HEK293T (cell line): ENCODE data around the gene MT1H.
"Not testable (repeated sequence)": the region's sequence is repeated elsewhere in the genome, so short reads cannot be mapped to it uniquely, and the experiment has no call there.

ENCODE experiments used
- CTCF ChIA-PET: fragments of 350-600 bp; formaldehyde crosslinking; extraction: SDS; loops from one replicate; lab custom pipeline; 2021; ENCODE audit warnings: antibody characterized with exemption, inconsistent platforms; lab: Yijun Ruan, JAX
- POLR2A ChIA-PET: fragments of 350-600 bp; formaldehyde crosslinking; extraction: SDS; loops from one replicate; lab custom pipeline; 2020; ENCODE audit warnings: antibody characterized with exemption, inconsistent platforms; lab: Yijun Ruan, JAX
- DNase-seq: peaks from one replicate; pipeline ENCODE4 v3.0.0; 2012; ENCODE audit warnings: mixed read lengths; ENCODE audit errors: extremely low spot score
- ARNT ChIP-seq: fragments of 450-650 bp; IDR thresholded peaks from 2 replicates; pipeline ENCODE4 v1.6.1; 2017; ENCODE audit warnings: mild to moderate bottlenecking
- BHLHE40 ChIP-seq: fragments of 450-650 bp; IDR thresholded peaks from 2 replicates; pipeline ENCODE4 v1.6.1; 2016; ENCODE audit warnings: mild to moderate bottlenecking, moderate library complexity, borderline replicate concordance
- CTBP1 ChIP-seq: fragments of 450-650 bp; IDR thresholded peaks from 2 replicates; pipeline ENCODE4 v1.6.1; 2016; ENCODE audit warnings: borderline replicate concordance
- ELF4 ChIP-seq: fragments of 450-650 bp; IDR thresholded peaks from 2 replicates; pipeline ENCODE4 v1.6.1; 2017; ENCODE audit warnings: antibody characterized with exemption
- FOXA1 ChIP-seq: fragments of 450-650 bp; IDR thresholded peaks from 2 replicates; pipeline ENCODE4 v1.6.1; 2016; ENCODE audit warnings: mild to moderate bottlenecking
- FOXK2 ChIP-seq: fragments of 450-650 bp; IDR thresholded peaks from 2 replicates; pipeline ENCODE4 v1.6.1; 2016; ENCODE audit warnings: mild to moderate bottlenecking
- FOXM1 ChIP-seq: fragments of 450-650 bp; IDR thresholded peaks from 2 replicates; pipeline ENCODE4 v1.6.1; 2017; ENCODE audit warnings: mild to moderate bottlenecking, borderline replicate concordance
- HDGF ChIP-seq: fragments of 450-650 bp; IDR thresholded peaks from 2 replicates; pipeline ENCODE4 v1.6.1; 2017; ENCODE audit warnings: antibody characterized with exemption, borderline replicate concordance
- L3MBTL2 ChIP-seq: fragments of 450-650 bp; conservative IDR thresholded peaks from 2 replicates; pipeline ENCODE4 v1.6.1; 2016; ENCODE audit warnings: mild to moderate bottlenecking
- LEF1 ChIP-seq: fragments of 450-650 bp; IDR thresholded peaks from 2 replicates; pipeline ENCODE4 v1.6.1; 2017; ENCODE audit warnings: mild to moderate bottlenecking, borderline replicate concordance
- NFRKB ChIP-seq: fragments of 450-650 bp; IDR thresholded peaks from 2 replicates; pipeline ENCODE4 v1.6.1; 2016; ENCODE audit warnings: mild to moderate bottlenecking, moderate library complexity
- PKNOX1 ChIP-seq: fragments of 450-650 bp; IDR thresholded peaks from 2 replicates; pipeline ENCODE4 v1.6.1; 2016
- SP1 ChIP-seq: fragments of 450-650 bp; IDR thresholded peaks from 2 replicates; pipeline ENCODE4 v1.6.1; 2017
- SUZ12 ChIP-seq: fragments of 450-650 bp; IDR thresholded peaks from 2 replicates; pipeline ENCODE4 v1.6.1; 2016; ENCODE audit warnings: mild to moderate bottlenecking
- TARDBP ChIP-seq: fragments of 450-650 bp; IDR thresholded peaks from 2 replicates; pipeline ENCODE4 v1.6.1; 2016
- ZNF384 ChIP-seq: fragments of 450-650 bp; IDR thresholded peaks from 2 replicates; pipeline ENCODE4 v1.6.1; 2016

The MT1H gene

GRCh38 chr16:56669840-56670619, 416 bp downstream of the MT1H start:
- TF ChIP-seq ZNF384 (no peak), CTBP1 (no peak), TARDBP (no peak), HDGF (no peak), ELF4 (no peak), L3MBTL2 (no peak), SUZ12 (no peak), FOXK2 (no peak), NFRKB (no peak), ARNT (no peak), FOXA1 (no peak), BHLHE40 (no peak), SP1 (no peak), FOXM1 (no peak), PKNOX1 (no peak), LEF1 (no peak)
- ChIA-PET POLR2A (no interaction called here), CTCF (no interaction called here)
- DNase-seq = no peak

DNA sequence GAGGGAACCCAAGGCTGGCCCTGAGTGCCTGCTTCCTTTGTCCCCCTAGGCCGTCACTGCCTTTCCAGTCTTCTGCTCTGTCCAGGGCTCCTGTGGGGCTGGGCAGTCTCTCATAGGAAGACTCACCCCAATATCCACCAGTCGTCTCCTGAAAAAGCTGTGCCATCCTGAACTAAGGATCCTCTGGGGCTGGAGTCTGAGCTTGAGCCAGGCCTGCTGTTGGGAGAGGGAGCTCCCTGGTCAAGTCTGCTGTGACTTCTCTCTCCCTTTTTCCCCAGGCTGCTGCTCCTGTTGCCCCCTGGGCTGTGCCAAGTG, 963 bp downstream of the MT1H start:
- TF ChIP-seq SUZ12 (no peak), ARNT (no peak), BHLHE40 (no peak), TARDBP (no peak), NFRKB (no peak)
- POLR2A ChIA-PET = no interaction called here
- CTCF ChIA-PET = no interaction called here
- no peak for DNase-seq

DNA sequence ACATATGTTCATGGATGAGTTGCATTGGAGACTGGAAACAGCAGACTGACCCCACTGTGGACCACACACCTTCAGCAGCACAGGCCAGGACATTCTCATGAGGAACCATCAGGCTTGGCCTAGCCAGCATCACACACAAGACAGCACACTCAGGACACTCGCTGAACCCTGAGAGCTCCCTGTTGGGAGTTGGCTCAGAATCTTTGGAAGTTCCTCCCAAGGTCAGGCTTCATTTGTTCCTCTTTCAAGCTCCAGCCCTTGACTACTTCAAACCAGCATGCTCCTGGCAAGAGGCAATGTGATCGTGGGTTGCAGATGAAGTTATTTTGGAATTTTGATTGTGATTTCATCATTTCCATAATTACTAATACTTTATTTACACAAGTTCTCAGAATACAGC, 2.1 kb downstream of the MT1H start:
- DNase-seq, CTCF ChIA-PET, POLR2A ChIA-PET: not testable (repeated sequence)

- POLR2A ChIA-PET, DNase-seq, CTCF ChIA-PET: not testable (repeated sequence)
These were observed 2.6 kb downstream of the MT1H start for GRCh38 chr16:56672171-56672570.

- no peak for TF ChIP-seq NFRKB
- TF ChIP-seq L3MBTL2 = no peak
- TF ChIP-seq FOXK2 = no peak
- TF ChIP-seq ARNT = no peak
- TF ChIP-seq SUZ12 = no peak
- TF ChIP-seq FOXM1 = no peak
- no peak for TF ChIP-seq ELF4
- no peak for TF ChIP-seq SP1
- TF ChIP-seq FOXA1 = no peak
- TF ChIP-seq HDGF = no peak
- no peak for TF ChIP-seq CTBP1
- no peak for TF ChIP-seq LEF1
- no peak for DNase-seq
- POLR2A ChIA-PET = no interaction called here
- CTCF ChIA-PET = interaction anchor here (1.4 kb wide), 1 partner anchor 29 kb away, joined by 10 read pairs; no protein-coding TSS in a partner anchor
These were observed 3.3 kb downstream of the MT1H start for GRCh38 chr16:56672761-56673536.

GRCh38 chr16:56673921-56674320, 4.3 kb downstream of the MT1H start:
- TF ChIP-seq FOXA1 (no peak), ARNT (no peak), L3MBTL2 (no peak), TARDBP (no peak), HDGF (no peak), ELF4 (no peak), CTBP1 (no peak)
- ChIA-PET POLR2A (no interaction called here), CTCF (interaction anchor here (0.6 to 1.4 kb wide), 2 partner anchors 28 to 502 kb away, joined by 6 to 10 read pairs; no protein-coding TSS in a partner anchor)
- no peak for DNase-seq

DNA sequence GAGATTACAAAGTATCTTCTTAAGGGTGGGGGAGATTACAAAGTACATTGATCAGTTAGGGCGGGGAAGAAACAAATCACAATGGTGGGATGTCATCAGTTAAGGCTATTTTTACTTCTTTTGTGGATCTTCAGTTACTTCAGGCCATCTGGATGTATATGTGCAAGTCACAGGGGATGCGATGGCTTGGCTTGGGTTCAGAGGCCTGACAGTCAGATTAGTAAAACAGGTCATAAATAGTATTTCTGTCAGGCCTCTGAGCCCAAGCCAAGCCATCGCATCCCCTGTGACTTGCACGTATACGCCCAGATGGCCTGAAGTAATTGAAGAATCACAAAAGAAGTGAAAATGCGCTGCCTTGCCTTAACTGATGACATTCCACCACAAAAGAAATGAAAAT, 5.0 kb downstream of the MT1H start:
- DNase-seq, POLR2A ChIA-PET: not testable (repeated sequence)
- CTCF ChIA-PET = interaction anchor here (0.6 kb wide), 1 partner anchor 501 kb away, joined by 6 read pairs; no protein-coding TSS in a partner anchor

- TF ChIP-seq ZNF384 (no peak), NFRKB (no peak), FOXK2 (no peak), SP1 (no peak), PKNOX1 (no peak), FOXM1 (no peak), ARNT (no peak), ELF4 (no peak), L3MBTL2 (no peak)
- no peak for DNase-seq
- ChIA-PET POLR2A (no interaction called here), CTCF (no interaction called here)
These were observed 6.1 kb downstream of the MT1H start for GRCh38 chr16:56675685-56676210.
